ENCODE measurements around the gene DHRS11. TPM values are rescaled to one million over a fixed set of nuclear protein-coding genes. Genes with fewer than 3 reads are reported as not detected.

Gene DHRS11
- total and polyA plus RNA-seq, 2 of the 8 experiments (the other 6 are each of a cell fraction or from before 2014, with no cell fraction given): 29.5 to 63.3 TPM

GRCh38 chr17:36610474-36610873, 18.8 kb downstream of the DHRS11 start:
- FAIRE-seq (no peak), DNase-seq (ENCODE audit: low read depth in 1 of 2, low spot score in 2 of 2) (no peak)
- Histone ChIP-seq H2AFZ (ENCODE audit: low read length) (no peak overlapping the region), H3K9me3 (ENCODE audit: insufficient read depth in 2 of 2, low read depth in 1 of 2, low read length in 1 of 2) (no peaks in the 10 kb centered on the region), H2BK15ac (ENCODE audit: low read length) (no peak overlapping the region), H4K8ac (ENCODE audit: extremely low read depth, insufficient read depth, low read length) (no peak overlapping the region), H3K79me2 (ENCODE audit: control insufficient read depth in 1 of 2, insufficient read depth in 2 of 2, low read length in 2 of 2) (peaks cover 0 to 8% of the 10 kb centered on the region in 2 experiments; a peak in 1 of 4 replicates), H3K36me3 (ENCODE audit: control insufficient read depth in 2 of 4, insufficient read depth in 4 of 4, low read length in 3 of 4) (peaks cover 0 to 3% (median 0%) of the 10 kb centered on the region in 4 experiments; a peak in 1 of 8 replicates), H2BK20ac (ENCODE audit: low read length) (no peak overlapping the region), H3K23ac (ENCODE audit: insufficient read length) (no peak overlapping the region), H3K56ac (replicated peaks; ENCODE audit: insufficient read length, low read depth, low read length) (no peak overlapping the region), H3K23me2 (ENCODE audit: low read depth, low read length) (no peaks in the 10 kb centered on the region), H3K4me1 (replicated peaks in 1 of 4; ENCODE audit: control insufficient read depth in 3 of 4, insufficient read depth in 4 of 4, low read length in 3 of 4) (peaks cover 9 to 20% (median 16%) of the 10 kb centered on the region in 4 experiments), H4K20me1 (replicated peaks in 1 of 2; ENCODE audit: control insufficient read depth in 1 of 2, insufficient read depth in 2 of 2, low read length in 2 of 2) (peaks cover 2 to 3% of the 10 kb centered on the region in 2 experiments), H3K9ac (replicated peaks in 1 of 4; ENCODE audit: extremely low read depth in 1 of 4, low read depth in 3 of 4, low read length in 3 of 4) (no peak overlapping the region), H2AK5ac (ENCODE audit: low read depth, low read length) (no peak overlapping the region), H2BK12ac (ENCODE audit: low read depth, low read length) (no peak overlapping the region), H3K14ac (ENCODE audit: insufficient read length) (no peak overlapping the region), H3K79me1 (ENCODE audit: low read depth, low read length) (peaks cover 6% of the 10 kb centered on the region), H3K18ac (ENCODE audit: extremely low read depth, low read length) (no peak overlapping the region), H4K91ac (replicated peaks; ENCODE audit: insufficient read length, low read length) (no peak overlapping the region), H3K4me3 (ENCODE audit: extremely low read depth in 1 of 4, insufficient read depth in 2 of 4, low read depth in 3 of 4, low read length in 4 of 4) (no peak overlapping the region), H2BK5ac (ENCODE audit: low read depth, low read length) (no peak overlapping the region), H3K27me3 (replicated peaks in 1 of 4; ENCODE audit: control insufficient read depth in 3 of 4, extremely low read depth in 1 of 4, insufficient read depth in 3 of 4, low read length in 3 of 4) (no peaks in the 10 kb centered on the region), H2BK120ac (replicated peaks; ENCODE audit: low read depth, low read length) (no peak overlapping the region), H3K27ac (ENCODE audit: low read depth, low read length) (no peak overlapping the region), H3K4ac (replicated peaks; ENCODE audit: insufficient read length, low read depth, low read length) (no peak overlapping the region), H3K4me2 (ENCODE audit: insufficient read depth in 1 of 2, low read depth in 2 of 2, low read length in 2 of 2) (no peak overlapping the region), H4K5ac (ENCODE audit: insufficient read length, low read depth, low read length) (no peak overlapping the region)
- POLR2A ChIA-PET (ENCODE audit: partially characterized antibody): interaction anchor here (0.6 to 1.1 kb wide), 2 partner anchors 9 to 66 kb away, joined by 3 read pairs; partner anchors contain the start of genes GGNBP2 and MRM1
- 92% methylated on average over 6 of the region's 6 CpGs; no CpG with 5 or more reads in 1 of the 2 experiments for WGBS, 2 experiments (ENCODE audit: extremely low coverage in 1 of 2, insufficient coverage in 1 of 2, insufficient read length in 1 of 2, insufficient replicate concordance in 2 of 2, low coverage in 1 of 2, low lambda C conversion rate in 2 of 2, missing lambda C conversion rate in 1 of 2)
- CTCF ChIA-PET (ENCODE audit: partially characterized antibody): interaction anchor here (0.7 to 9.9 kb wide), 11 partner anchors 8 to 158 kb away, joined by 3 to 122 read pairs (median 4); partner anchors contain the start of gene MRM1
- TF ChIP-seq RFX5 (IDR thresholded peaks at IDR 0.05; ENCODE audit: borderline replicate concordance, low read depth, low read length): no peak
- TF ChIP-seq SAP30 (IDR thresholded peaks at IDR 0.05; ENCODE audit: insufficient read depth, insufficient replicate concordance, low read length): no peak
